SW 1271 (cell line): ENCODE results near the gene OR6K2.
"Not testable (repeated sequence)": the region's sequence is repeated elsewhere in the genome, so short reads cannot be mapped to it uniquely, and the experiment has no call there.

ENCODE experiments used
- DNase-seq, 2 experiments: peaks; one replicate each; lab custom pipeline; 2025; lab: John Stamatoyannopoulos, UW

OR6K2 gene

GRCh38 chr1:158700552-158700951 lies at the start of gene OR6K2:
TSS of gene OR6K2 (minus strand) at chr1:158700652. CDS start at chr1:158700652, 0 bp downstream.
- no peak for DNase-seq

GRCh38 chr1:158735848-158736247 lies 35.4 kb upstream of the OR6K2 start:
- DNase-seq, result no peak

GRCh38 chr1:158732524-158732923 lies 32.1 kb upstream of the OR6K2 start:
- no peak for DNase-seq

- DNase-seq, result no peak
Measured at GRCh38 chr1:158731707-158732106, 31.3 kb upstream of the OR6K2 start.

- DNase-seq, result no peak
Measured at GRCh38 chr1:158730453-158730852, 30.0 kb upstream of the OR6K2 start.

- DNase-seq, result no peak
Measured at GRCh38 chr1:158728510-158729225, 28.2 kb upstream of the OR6K2 start.

GRCh38 chr1:158724442-158724841 lies 24.0 kb upstream of the OR6K2 start:
- no peak for DNase-seq

GRCh38 chr1:158720620-158721019 lies 20.2 kb upstream of the OR6K2 start, which contains the start of gene OR6K3:
TSS of gene OR6K3 (minus strand) at chr1:158720720. CDS start at chr1:158718115, 2,605 bp downstream.
- no peak for DNase-seq

- DNase-seq, result no peak
Measured at GRCh38 chr1:158719664-158720063, 19.2 kb upstream of the OR6K2 start.

- no peak for DNase-seq
Measured at GRCh38 chr1:158717344-158717743, 16.9 kb upstream of the OR6K2 start.

GRCh38 chr1:158716335-158716734 lies 15.9 kb upstream of the OR6K2 start:
- DNase-seq, result no peak

GRCh38 chr1:158714754-158715153 lies 14.3 kb upstream of the OR6K2 start:
- DNase-seq, result no peak

GRCh38 chr1:158711098-158711497 lies 10.6 kb upstream of the OR6K2 start:
- no peak for DNase-seq

GRCh38 chr1:158706096-158706495 lies 5.6 kb upstream of the OR6K2 start:
- DNase-seq, result no peak

- no peak for DNase-seq
Measured at GRCh38 chr1:158694596-158694995, 5.9 kb downstream of the OR6K2 start.

GRCh38 chr1:158692356-158692755 lies 8.1 kb downstream of the OR6K2 start:
- no peak for DNase-seq

- no peak for DNase-seq
Measured at GRCh38 chr1:158691907-158692306, 8.5 kb downstream of the OR6K2 start.

- not testable (repeated sequence) for DNase-seq
Measured at GRCh38 chr1:158691149-158691548, 9.3 kb downstream of the OR6K2 start.

- DNase-seq, result no peak
Measured at GRCh38 chr1:158689875-158690274, 10.6 kb downstream of the OR6K2 start.

GRCh38 chr1:158689110-158689509 lies 11.3 kb downstream of the OR6K2 start:
- DNase-seq, result no peak

- DNase-seq, result not testable (repeated sequence)
Measured at GRCh38 chr1:158688343-158688742, 12.1 kb downstream of the OR6K2 start.

GRCh38 chr1:158687037-158687436 lies 13.4 kb downstream of the OR6K2 start:
- DNase-seq, result no peak

- DNase-seq, result no peak
Measured at GRCh38 chr1:158686111-158687009, 14.1 kb downstream of the OR6K2 start, which contains the start of gene SPTA1. TSS of gene SPTA1 (minus strand) at chr1:158686715. CDS start at chr1:158686517, 198 bp downstream.
